Measurements from ENCODE around the gene C10orf71.

DNA sequence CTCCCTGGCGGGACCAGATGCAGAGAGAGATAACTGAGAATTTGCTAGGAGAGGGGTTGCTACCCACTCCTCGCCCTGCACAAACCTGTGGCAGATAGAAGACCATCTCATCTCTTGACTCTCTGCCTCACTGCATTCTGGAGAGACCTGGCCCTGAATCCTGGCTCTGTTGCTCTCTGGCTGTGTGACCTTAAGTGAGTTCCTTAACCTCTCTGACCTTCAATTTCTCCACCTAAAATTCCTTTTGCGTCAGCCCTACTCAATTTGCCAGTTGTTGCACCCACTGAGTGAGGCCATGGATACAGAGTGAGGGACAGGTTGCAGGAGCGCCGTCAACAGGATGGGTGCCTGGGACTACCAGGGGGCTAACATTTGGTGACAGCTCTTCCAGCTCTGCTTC, 5.2 kb downstream of the C10orf71 start:
- TF ChIP-seq, protein P1, sequence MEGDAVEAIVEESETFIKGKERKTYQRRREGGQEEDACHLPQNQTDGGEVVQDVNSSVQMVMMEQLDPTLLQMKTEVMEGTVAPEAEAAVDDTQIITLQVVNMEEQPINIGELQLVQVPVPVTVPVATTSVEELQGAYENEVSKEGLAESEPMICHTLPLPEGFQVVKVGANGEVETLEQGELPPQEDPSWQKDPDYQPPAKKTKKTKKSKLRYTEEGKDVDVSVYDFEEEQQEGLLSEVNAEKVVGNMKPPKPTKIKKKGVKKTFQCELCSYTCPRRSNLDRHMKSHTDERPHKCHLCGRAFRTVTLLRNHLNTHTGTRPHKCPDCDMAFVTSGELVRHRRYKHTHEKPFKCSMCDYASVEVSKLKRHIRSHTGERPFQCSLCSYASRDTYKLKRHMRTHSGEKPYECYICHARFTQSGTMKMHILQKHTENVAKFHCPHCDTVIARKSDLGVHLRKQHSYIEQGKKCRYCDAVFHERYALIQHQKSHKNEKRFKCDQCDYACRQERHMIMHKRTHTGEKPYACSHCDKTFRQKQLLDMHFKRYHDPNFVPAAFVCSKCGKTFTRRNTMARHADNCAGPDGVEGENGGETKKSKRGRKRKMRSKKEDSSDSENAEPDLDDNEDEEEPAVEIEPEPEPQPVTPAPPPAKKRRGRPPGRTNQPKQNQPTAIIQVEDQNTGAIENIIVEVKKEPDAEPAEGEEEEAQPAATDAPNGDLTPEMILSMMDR (conservative IDR thresholded peaks at IDR 0.05; ENCODE audit: low read depth, low read length), result no peak
- TF ChIP-seq EZH2 (IDR thresholded peaks at IDR 0.05; ENCODE audit: borderline replicate concordance, low read depth, low read length, poor library complexity, severe bottlenecking), result no peak
